ENCODE measurements around the gene VPS8.

DNA sequence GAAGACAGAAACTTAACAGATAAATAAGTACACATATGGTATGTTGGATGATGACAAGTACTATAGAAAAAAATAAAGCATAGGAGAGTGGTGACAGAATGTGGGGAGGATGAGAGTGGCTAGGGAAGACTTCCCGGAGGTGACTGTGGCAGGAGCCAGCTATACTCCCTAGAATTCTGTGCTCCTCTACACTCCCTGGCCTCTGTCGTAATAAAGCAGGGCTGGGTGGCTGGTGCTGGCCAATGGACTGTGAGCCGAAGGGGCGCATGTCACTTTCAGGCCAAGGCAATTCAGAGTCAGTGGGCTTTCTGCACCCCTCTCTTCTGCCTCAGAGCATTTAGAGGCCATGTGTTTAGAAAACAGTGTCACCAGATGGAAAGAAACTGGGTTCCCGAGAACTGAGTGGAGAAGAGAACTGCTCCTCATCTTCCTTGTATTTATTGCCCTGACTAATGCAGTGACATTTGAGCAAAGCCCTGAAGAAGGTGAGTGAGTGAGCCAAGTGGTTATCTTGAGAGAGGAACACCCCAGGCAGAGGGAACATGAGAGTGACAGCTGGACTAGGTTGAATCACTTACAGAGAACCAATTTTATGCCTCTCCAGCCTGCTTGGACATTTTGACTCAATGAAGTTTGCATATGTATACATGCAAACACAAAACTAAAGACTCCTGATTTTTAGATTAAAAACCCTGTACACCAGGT is 5.2 kb upstream of the VPS8 start:
- TF ChIP-seq, protein P1, sequence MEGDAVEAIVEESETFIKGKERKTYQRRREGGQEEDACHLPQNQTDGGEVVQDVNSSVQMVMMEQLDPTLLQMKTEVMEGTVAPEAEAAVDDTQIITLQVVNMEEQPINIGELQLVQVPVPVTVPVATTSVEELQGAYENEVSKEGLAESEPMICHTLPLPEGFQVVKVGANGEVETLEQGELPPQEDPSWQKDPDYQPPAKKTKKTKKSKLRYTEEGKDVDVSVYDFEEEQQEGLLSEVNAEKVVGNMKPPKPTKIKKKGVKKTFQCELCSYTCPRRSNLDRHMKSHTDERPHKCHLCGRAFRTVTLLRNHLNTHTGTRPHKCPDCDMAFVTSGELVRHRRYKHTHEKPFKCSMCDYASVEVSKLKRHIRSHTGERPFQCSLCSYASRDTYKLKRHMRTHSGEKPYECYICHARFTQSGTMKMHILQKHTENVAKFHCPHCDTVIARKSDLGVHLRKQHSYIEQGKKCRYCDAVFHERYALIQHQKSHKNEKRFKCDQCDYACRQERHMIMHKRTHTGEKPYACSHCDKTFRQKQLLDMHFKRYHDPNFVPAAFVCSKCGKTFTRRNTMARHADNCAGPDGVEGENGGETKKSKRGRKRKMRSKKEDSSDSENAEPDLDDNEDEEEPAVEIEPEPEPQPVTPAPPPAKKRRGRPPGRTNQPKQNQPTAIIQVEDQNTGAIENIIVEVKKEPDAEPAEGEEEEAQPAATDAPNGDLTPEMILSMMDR (IDR thresholded peaks at IDR 0.05) = no peak
- no peak for TF ChIP-seq POLR2A (IDR thresholded peaks at IDR 0.05)
